Measurements from ENCODE around the gene MRPL55. TPM values are rescaled to one million over a fixed set of nuclear protein-coding genes. Genes with fewer than 3 reads are reported as not detected.
A peak's percentile ranks its signal among the peaks of the same experiment; 100 is the strongest.

The MRPL55 gene
- total and polyA plus RNA-seq, 2 of the 4 experiments (the other 2 are of a cell fraction): 48.9 to 95.4 TPM

GRCh38 chr1:228084325-228084724 lies 24.8 kb downstream of the MRPL55 start:
- no peak overlapping the region for H2BK120ac ChIP-seq (ENCODE audit: low read depth, low read length)
- in situ Hi-C loops (cut with MboI; ENCODE audit: low sequenced_read_pairs): loop anchor here (10.0 kb wide), 1 partner anchor 320 kb away; no protein-coding TSS in a partner anchor
- TF ChIP-seq MAZ (IDR thresholded peaks at IDR 0.05; ENCODE audit: borderline replicate concordance, low read depth, low read length): no peak
- 0 out of 2 replicates have a peak, but pooled peaks have one; percentile 12 for TF ChIP-seq RFX5 (IDR thresholded peaks at IDR 0.05; ENCODE audit: low read depth, low read length)
- no peak for TF ChIP-seq RCOR1 (IDR thresholded peaks at IDR 0.05; ENCODE audit: insufficient replicate concordance, low read length)
- peak; percentile 68 for TF ChIP-seq USF2 (IDR thresholded peaks at IDR 0.05; ENCODE audit: low read depth, low read length)
- TF ChIP-seq BHLHE40 (IDR thresholded peaks at IDR 0.05; ENCODE audit: low read depth, low read length): no peak
- no peak for TF ChIP-seq CTCF (conservative IDR thresholded peaks at IDR 0.05; ENCODE audit: low read depth, low read length)
- no peak for TF ChIP-seq ELK1 (IDR thresholded peaks at IDR 0.05; ENCODE audit: borderline replicate concordance, low read depth, low read length)
- TF ChIP-seq MXI1 (IDR thresholded peaks at IDR 0.05; ENCODE audit: borderline replicate concordance, low read depth, low read length): peak; percentile 21; the same call in 1 of the 2 replicates
- peak; percentile 99 for TF ChIP-seq CEBPB (IDR thresholded peaks at IDR 0.05; ENCODE audit: low read depth, low read length)
- no peak for TF ChIP-seq FOS (IDR thresholded peaks at IDR 0.05; ENCODE audit: low read depth, low read length)
- TF ChIP-seq POLR2A (IDR thresholded peaks at IDR 0.05; ENCODE audit: low read depth, low read length): peak; percentile 72
- no peak for TF ChIP-seq CHD1 (IDR thresholded peaks at IDR 0.05; ENCODE audit: low read depth, low read length)
- TF ChIP-seq RAD21 (IDR thresholded peaks at IDR 0.05; ENCODE audit: low read length): no peak
- TF ChIP-seq MAFK (IDR thresholded peaks at IDR 0.05; ENCODE audit: low read depth, low read length): peak; percentile 25; the same call in 1 of the 2 replicates
- TF ChIP-seq SMC3 (IDR thresholded peaks at IDR 0.05; ENCODE audit: low read depth, low read length): no peak

More at GRCh38 chr1:228084325-228084724, 24.8 kb downstream of the MRPL55 start:
- Histone ChIP-seq H4K8ac (ENCODE audit: low read depth in 2 of 2, low read length in 2 of 2) (peak overlapping the region in 1 of 2 experiments; percentile 16; a peak in 1 of 4 replicates), H3K4me1 (ENCODE audit: control insufficient read depth, insufficient read depth, low read length) (peaks cover 27% of the 10 kb centered on the region), H2AFZ (replicated peaks; ENCODE audit: low read length, poor library complexity) (no peak overlapping the region), H3K4me3 (ENCODE audit: insufficient read depth, low read depth, low read length) (peak overlapping the region; percentile 100), H3K14ac (replicated peaks; ENCODE audit: low read depth, low read length) (peak overlapping the region; percentile 62), H3K23ac (ENCODE audit: low read depth, low read length) (peak overlapping the region; percentile 87), H4K20me1 (ENCODE audit: insufficient read depth, low read length) (peaks cover 62% of the 10 kb centered on the region), H3K9ac (ENCODE audit: low read depth, low read length) (peak overlapping the region; percentile 99; the same call in 1 of the 2 replicates), H3K4ac (ENCODE audit: low read depth, low read length) (peak overlapping the region; percentile 98; the same call in 1 of the 2 replicates), H3K27ac (ENCODE audit: insufficient read depth, low read length) (no peak overlapping the region), H3K56ac (ENCODE audit: extremely low read depth, insufficient read depth, low read length) (peak overlapping the region; percentile 42; the same call in 1 of the 2 replicates), H3K18ac (ENCODE audit: low read depth, low read length) (peak overlapping the region; percentile 15; the same call in 1 of the 2 replicates), H2AK5ac (ENCODE audit: low read depth, low read length) (0 out of 2 replicates have a peak overlapping the region, but pooled peaks have one; percentile 100), H3K79me1 (ENCODE audit: low read depth in 1 of 2, low read length in 2 of 2) (peaks cover 0 to 44% of the 10 kb centered on the region in 2 experiments; a peak in 2 of 4 replicates), H3K9me3 (ENCODE audit: control insufficient read depth, insufficient read depth, low read length) (no peaks in the 10 kb centered on the region), H3K9me1 (ENCODE audit: insufficient read depth, low read length) (peaks cover 23% of the 10 kb centered on the region), H2BK15ac (ENCODE audit: low read depth, low read length) (no peak overlapping the region), H4K91ac (ENCODE audit: insufficient read depth, low read depth, low read length) (no peak overlapping the region), H2BK20ac (ENCODE audit: low read depth, low read length) (no peak overlapping the region), H2AK9ac (replicated peaks; ENCODE audit: low read depth, low read length, poor library complexity) (no peak overlapping the region), H2BK5ac (ENCODE audit: low read depth, low read length, poor library complexity, severe bottlenecking) (peak overlapping the region; percentile 97), H3K4me2 (ENCODE audit: low read depth, low read length) (peak overlapping the region; percentile 98), H4K5ac (ENCODE audit: low read depth, low read length) (no peak overlapping the region), H3K36me3 (ENCODE audit: control insufficient read depth, insufficient read depth, low read length) (peaks cover 12% of the 10 kb centered on the region), H3K27me3 (ENCODE audit: control insufficient read depth, insufficient read depth, low read length) (no peaks in the 10 kb centered on the region)
- WGBS, 2 experiments (ENCODE audit: extremely low coverage in 2 of 2, insufficient read length in 1 of 2): 0% methylated on average over 2 of the region's 3 CpGs; no CpG with 5 or more reads in 1 of the 2 experiments
- intact Hi-C loops (cut with micrococcal nuclease) (loop anchor here (2.0 to 10.0 kb wide), 5 partner anchors 18 to 600 kb away; partner anchors contain the start of genes C1orf35 and WNT9A), dilution Hi-C loops (cut with HindIII; ENCODE audit: low sequenced_read_pairs, unreplicated experiment) (no loop called here)
- BruUV-seq (replicated peaks): no TSS peak
- ATAC-seq (ENCODE audit: low read depth) (peak; percentile 5), DNase-seq (peak; percentile 84)
- CTCF ChIA-PET: interaction anchor here (1.0 kb wide), 1 partner anchor 47 kb away, joined by 3 read pairs; no protein-coding TSS in a partner anchor
- POLR2A ChIA-PET (ENCODE audit: unreplicated experiment): no interaction called here
